Parathyroid adenoma (tissue), 2 donors: ENCODE results near the gene ADCY5.

ENCODE experiments used
- H2AFZ ChIP-seq: fragments of 300-600 bp; sonication (generic); one replicate; pipeline ENCODE4 v1.7.0; 2017; ENCODE audit warnings: antibody characterized with exemption, mild to moderate bottlenecking
- H3K27ac ChIP-seq: fragments of 300-600 bp; sonication (generic); one replicate; pipeline ENCODE4 v1.7.0; 2017
- H3K27me3 ChIP-seq: fragments of 300-600 bp; sonication (generic); one replicate; pipeline ENCODE4 v1.7.0; 2017; ENCODE audit warnings: low read length; ENCODE audit not compliant: control insufficient read depth, insufficient read depth
- H3K36me3 ChIP-seq: fragments of 300-600 bp; sonication (generic); one replicate; pipeline ENCODE4 v1.7.0; 2017; ENCODE audit warnings: low read length; ENCODE audit not compliant: control insufficient read depth, insufficient read depth
- H3K4me1 ChIP-seq: fragments of 300-600 bp; sonication (generic); one replicate; pipeline ENCODE4 v1.7.0; 2017; ENCODE audit warnings: control low read depth
- H3K4me2 ChIP-seq: fragments of 300-600 bp; sonication (generic); one replicate; pipeline ENCODE4 v1.7.0; 2017; ENCODE audit warnings: low read length
- H3K4me3 ChIP-seq: fragments of 300-600 bp; sonication (generic); one replicate; pipeline ENCODE4 v1.7.0; 2017; ENCODE audit warnings: low read depth, low read length
- H3K79me2 ChIP-seq: fragments of 300-600 bp; sonication (generic); one replicate; pipeline ENCODE4 v1.7.0; 2017; ENCODE audit warnings: control low read depth
- H3K9ac ChIP-seq: fragments of 300-600 bp; sonication (generic); one replicate; pipeline ENCODE4 v1.7.0; 2017; ENCODE audit warnings: mild to moderate bottlenecking
- H3K9me3 ChIP-seq: fragments of 300-600 bp; sonication (generic); one replicate; pipeline ENCODE4 v1.7.0; 2017; ENCODE audit warnings: low read length; ENCODE audit not compliant: control insufficient read depth
- TF ChIP-seq, protein P1 (sequence below): fragments of 300-600 bp; sonication (generic); IDR thresholded peaks from one replicate; pipeline ENCODE4 v1.7.0; 2017; ENCODE audit warnings: antibody characterized with exemption, mild to moderate bottlenecking
- donor health status: primary hyperparathyroidism.

ADCY5 gene

GRCh38 chr3:123281929-123282328 is 167.0 kb downstream of the ADCY5 start:
- Histone ChIP-seq H2AFZ (no peak overlapping the region), H3K36me3 (no peaks in the 10 kb centered on the region), H3K27ac (no peak overlapping the region), H3K4me2 (no peak overlapping the region), H3K9me3 (no peaks in the 10 kb centered on the region), H3K79me2 (no peaks in the 10 kb centered on the region), H3K27me3 (no peaks in the 10 kb centered on the region), H3K4me1 (no peaks in the 10 kb centered on the region), H3K9ac (no peak overlapping the region), H3K4me3 (no peak overlapping the region)
- TF ChIP-seq, protein P1, sequence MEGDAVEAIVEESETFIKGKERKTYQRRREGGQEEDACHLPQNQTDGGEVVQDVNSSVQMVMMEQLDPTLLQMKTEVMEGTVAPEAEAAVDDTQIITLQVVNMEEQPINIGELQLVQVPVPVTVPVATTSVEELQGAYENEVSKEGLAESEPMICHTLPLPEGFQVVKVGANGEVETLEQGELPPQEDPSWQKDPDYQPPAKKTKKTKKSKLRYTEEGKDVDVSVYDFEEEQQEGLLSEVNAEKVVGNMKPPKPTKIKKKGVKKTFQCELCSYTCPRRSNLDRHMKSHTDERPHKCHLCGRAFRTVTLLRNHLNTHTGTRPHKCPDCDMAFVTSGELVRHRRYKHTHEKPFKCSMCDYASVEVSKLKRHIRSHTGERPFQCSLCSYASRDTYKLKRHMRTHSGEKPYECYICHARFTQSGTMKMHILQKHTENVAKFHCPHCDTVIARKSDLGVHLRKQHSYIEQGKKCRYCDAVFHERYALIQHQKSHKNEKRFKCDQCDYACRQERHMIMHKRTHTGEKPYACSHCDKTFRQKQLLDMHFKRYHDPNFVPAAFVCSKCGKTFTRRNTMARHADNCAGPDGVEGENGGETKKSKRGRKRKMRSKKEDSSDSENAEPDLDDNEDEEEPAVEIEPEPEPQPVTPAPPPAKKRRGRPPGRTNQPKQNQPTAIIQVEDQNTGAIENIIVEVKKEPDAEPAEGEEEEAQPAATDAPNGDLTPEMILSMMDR: no peak

DNA sequence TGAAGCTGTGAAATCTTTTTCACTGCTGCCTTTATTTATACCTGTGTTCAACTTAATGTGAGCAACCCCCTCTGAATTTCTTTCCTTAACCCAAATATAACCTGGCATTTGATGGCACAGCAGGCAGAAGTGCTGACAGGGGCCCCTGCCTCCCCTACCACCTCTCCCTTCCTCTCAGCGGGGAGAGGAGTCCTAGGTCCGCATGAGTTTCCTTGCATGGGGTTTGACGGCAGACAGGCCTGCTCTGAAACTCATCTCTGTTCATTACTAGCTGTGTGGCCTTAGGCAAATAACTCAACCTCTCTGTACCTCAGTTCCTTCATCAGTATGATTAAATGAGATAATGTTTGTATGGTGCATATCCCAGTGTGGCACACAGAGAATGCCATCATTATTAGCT is 167.5 kb downstream of the ADCY5 start:
- H3K9me3 ChIP-seq: no peaks in the 10 kb centered on the region
- H3K79me2 ChIP-seq: no peaks in the 10 kb centered on the region
- H3K4me2 ChIP-seq: no peak overlapping the region
- H2AFZ ChIP-seq: no peak overlapping the region
- no peaks in the 10 kb centered on the region for H3K36me3 ChIP-seq
- H3K27ac ChIP-seq: no peak overlapping the region
- H3K4me1 ChIP-seq: no peaks in the 10 kb centered on the region
- H3K4me3 ChIP-seq: no peak overlapping the region
- TF ChIP-seq, protein P1: no peak
- H3K9ac ChIP-seq: no peak overlapping the region
- no peaks in the 10 kb centered on the region for H3K27me3 ChIP-seq

DNA sequence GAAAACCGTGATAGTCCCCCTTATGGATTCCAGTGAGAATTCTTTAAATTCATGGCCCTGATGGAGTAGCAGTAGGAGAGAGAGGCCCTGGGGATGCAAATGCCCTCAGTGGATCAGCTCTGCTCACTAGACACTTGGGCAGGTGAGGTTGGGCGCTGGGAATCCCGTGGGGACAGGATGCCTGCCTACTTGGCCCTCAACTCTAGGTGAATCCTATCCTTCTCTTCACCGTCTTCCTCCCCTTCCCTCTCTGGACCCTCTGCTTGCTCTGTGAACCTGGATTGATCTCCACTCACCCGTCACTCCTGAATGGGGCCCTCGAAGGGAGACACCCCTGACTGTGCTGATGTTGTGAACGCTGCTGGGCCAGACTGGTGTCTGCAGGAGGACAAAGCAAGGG is 169.8 kb downstream of the ADCY5 start:
- Histone ChIP-seq H3K9me3 (no peaks in the 10 kb centered on the region), H2AFZ (no peak overlapping the region), H3K36me3 (no peaks in the 10 kb centered on the region), H3K79me2 (no peaks in the 10 kb centered on the region), H3K27me3 (no peaks in the 10 kb centered on the region), H3K4me3 (no peak overlapping the region), H3K4me1 (no peaks in the 10 kb centered on the region), H3K9ac (no peak overlapping the region), H3K4me2 (no peak overlapping the region), H3K27ac (no peak overlapping the region)
- TF ChIP-seq, protein P1: no peak

DNA sequence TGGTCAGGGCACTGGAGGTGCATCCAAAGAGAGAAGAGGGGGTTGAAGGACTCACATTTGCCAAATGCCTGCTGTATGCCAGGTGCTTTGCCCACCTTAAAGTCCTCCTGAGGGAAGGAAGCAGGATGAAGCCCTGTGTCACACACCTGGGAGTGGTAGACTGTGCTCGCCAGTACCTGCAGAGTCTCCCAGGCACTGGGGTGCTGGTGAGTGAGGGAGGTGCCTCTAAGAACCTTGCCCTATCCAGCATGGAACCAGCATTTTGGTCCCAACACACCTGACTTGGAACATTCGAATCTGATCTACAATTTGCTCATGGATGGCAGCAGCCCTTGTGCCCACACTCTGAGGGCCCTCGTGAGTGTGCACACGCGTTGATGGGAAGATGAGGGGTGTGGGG is 170.4 kb downstream of the ADCY5 start:
- H3K4me1 ChIP-seq: no peaks in the 10 kb centered on the region
- TF ChIP-seq, protein P1: no peak
- H3K9ac ChIP-seq: no peak overlapping the region
- no peak overlapping the region for H2AFZ ChIP-seq
- H3K27me3 ChIP-seq: no peaks in the 10 kb centered on the region
- no peak overlapping the region for H3K27ac ChIP-seq
- H3K79me2 ChIP-seq: no peaks in the 10 kb centered on the region
- no peaks in the 10 kb centered on the region for H3K9me3 ChIP-seq
- no peak overlapping the region for H3K4me2 ChIP-seq
- H3K36me3 ChIP-seq: no peaks in the 10 kb centered on the region
- H3K4me3 ChIP-seq: no peak overlapping the region

DNA sequence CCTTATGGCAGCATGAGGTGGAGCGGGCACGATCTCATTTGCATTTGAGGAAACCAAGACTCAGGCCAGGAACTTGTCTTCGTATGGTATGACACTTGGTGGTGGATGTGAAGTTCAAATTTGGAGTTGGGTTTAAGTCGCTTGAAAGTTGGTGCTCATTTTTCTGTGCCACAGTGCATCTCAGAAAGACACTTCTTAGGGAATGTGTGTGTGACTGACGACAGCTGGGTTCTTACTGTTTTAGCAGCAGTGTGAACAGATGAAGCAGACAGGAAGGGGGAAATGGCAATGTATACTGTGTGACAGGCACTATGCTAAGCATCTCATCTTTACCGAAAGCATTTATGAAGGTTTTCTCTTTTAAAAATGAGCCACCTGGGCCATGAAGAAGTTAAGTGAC is 171.8 kb downstream of the ADCY5 start:
- H3K36me3 ChIP-seq: no peaks in the 10 kb centered on the region
- no peak overlapping the region for H3K4me3 ChIP-seq
- no peaks in the 10 kb centered on the region for H3K9me3 ChIP-seq
- H3K79me2 ChIP-seq: no peaks in the 10 kb centered on the region
- TF ChIP-seq, protein P1: no peak
- no peak overlapping the region for H3K27ac ChIP-seq
- H3K9ac ChIP-seq: no peak overlapping the region
- no peaks in the 10 kb centered on the region for H3K4me1 ChIP-seq
- H3K27me3 ChIP-seq: no peaks in the 10 kb centered on the region
- H2AFZ ChIP-seq: no peak overlapping the region
- H3K4me2 ChIP-seq: no peak overlapping the region
